ENCODE results near the gene GOLGA8R.
"Not testable (repeated sequence)": the region's sequence is repeated elsewhere in the genome, so short reads cannot be mapped to it uniquely, and the experiment has no call there.

GOLGA8R gene, protein sequence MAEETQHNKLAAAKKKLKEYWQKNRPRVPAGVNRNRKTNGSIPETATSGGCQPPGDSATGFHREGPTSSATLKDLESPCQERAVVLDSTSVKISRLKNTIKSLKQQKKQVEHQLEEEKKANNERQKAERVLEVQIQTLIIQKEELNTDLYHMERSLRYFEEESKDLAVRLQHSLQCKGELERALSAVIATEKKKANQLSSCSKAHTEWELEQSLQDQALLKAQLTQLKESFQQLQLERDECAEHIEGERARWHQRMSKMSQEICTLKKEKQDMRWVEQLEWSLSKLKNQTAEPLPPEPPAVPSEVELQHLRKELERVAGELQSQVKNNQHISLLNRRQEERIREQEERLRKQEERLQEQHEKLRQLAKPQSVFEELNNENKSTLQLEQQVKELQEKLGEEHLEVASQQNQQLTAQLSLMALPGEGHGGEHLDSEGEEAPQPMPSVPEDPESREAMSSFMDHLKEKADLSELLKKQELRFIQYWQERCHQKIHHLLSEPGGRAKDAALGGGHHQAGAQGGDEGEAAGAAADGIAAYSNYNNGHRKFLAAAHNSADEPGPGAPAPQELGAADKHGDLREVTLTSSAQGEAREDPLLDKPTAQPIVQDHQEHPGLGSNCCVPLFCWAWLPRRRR

DNA sequence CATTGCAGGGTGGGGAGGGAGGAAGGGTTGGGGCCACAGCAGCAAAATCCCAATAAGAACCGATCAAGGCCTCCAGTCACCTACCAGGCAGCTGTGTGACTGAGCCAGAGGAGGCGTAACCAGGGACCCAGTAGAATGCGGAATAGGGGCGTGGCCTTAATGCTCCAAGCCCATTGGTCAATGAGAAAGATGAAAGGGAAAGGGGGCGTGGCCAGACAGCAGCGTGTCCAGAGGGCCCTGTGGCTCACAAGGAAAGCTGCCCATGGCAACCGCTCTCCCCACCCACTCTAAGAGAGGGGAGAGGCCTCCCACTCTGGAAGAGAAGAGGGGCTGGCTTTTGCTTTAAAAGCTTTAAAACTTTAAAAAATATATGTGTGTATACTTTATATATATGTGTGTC is at the start of gene GOLGA8R:
Gene GOLGA8R, minus strand, starts transcription at position 101 of the 400 bp plus-strand sequence. Its CDS starts 98 bp downstream, at position 3.
- not testable (repeated sequence) for DNase-seq

DNA sequence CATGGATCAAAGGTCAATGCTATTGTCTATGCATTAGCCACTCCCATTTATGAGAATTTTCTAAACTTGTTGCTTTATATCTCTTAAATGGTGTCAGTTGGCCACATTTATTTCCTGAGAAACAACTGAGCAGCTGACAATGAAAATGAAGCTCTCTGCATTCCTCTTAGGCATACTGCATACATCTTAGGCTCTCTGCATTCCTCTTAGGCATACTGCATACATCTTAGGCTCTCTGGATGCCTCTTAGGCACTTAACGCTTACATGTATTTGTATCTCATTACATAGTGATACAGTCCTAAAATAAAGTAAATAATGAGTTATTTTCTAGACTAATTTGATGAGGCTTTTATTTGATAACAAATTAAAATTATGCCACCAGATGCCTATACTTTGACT is 49.8 kb upstream of the GOLGA8R start:
- DNase-seq: not testable (repeated sequence)

DNA sequence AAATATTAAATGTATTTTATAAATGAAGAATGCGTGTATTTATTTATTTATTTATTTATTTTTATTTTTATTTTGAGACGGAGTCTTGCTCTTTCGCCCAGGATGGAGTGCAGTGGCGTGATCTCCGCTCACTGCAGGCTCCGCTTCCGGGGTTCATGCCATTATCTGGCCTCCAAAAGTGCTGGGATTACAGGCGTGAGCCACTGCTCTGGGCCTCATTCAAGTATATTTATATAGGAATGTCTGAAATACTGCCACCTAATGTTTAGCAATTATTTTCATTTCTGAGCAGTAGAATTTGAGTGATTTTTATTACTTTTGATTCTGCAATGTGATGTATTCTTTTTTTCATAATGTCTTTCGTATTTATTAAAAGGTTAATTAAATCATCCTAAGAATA is 48.1 kb upstream of the GOLGA8R start:
- DNase-seq: not testable (repeated sequence)

DNA sequence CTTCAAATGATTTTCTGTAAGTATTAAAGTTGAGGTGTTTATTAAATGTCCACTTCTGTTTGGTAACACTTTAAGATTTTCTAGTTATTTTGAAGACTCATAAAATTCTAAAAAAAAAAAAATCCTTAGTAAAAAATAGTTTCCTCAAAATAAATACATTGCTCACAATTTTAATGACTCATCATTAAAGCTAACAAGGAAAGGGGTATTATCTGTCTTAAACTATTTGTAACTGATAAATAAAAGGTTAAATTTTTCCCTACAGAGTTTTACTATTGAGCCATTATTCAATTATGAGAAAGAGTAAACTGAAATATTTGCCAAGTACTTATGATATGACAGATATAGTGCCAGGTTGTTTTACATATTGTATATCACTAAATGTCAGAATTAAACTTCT is 38.6 kb upstream of the GOLGA8R start:
- DNase-seq: not testable (repeated sequence)

DNA sequence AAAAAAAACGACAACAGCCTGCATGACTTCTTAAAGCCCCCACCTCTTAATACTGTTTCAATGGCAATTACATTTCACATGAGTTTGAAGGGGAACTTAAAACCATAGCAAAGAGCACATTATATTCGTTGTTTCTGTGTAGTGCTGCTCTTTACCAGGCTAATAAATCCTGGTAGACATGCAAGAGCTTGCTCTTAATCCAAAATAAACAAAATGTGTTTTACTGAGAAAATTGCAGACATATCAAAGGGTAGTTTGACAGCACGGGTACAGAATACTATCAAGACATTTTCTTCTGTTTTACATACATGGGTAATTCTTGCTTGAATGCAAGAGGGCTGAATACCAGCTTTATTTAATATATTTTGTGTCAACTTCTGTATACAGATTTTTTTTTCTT is 24.3 kb upstream of the GOLGA8R start:
- not testable (repeated sequence) for DNase-seq

DNA sequence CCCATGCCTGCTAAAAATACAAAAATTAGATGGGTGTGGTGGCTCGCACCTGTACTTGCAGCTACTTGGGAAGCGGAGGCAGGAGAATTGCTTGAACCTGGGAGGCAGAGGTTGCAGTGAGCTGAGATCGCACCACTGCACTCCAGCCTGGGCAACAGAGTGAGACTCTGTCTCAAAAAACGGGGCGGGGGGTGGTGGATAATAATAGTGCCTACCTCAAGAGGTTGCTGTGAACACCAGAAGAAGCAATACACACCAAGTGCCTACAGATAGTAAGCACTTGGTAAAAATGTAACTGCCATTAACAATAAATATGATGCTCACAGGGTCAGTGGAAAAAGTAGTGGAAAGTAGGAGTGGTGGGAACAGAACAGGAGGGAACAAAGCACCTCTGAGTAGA is 21.8 kb upstream of the GOLGA8R start:
- DNase-seq: not testable (repeated sequence)

DNA sequence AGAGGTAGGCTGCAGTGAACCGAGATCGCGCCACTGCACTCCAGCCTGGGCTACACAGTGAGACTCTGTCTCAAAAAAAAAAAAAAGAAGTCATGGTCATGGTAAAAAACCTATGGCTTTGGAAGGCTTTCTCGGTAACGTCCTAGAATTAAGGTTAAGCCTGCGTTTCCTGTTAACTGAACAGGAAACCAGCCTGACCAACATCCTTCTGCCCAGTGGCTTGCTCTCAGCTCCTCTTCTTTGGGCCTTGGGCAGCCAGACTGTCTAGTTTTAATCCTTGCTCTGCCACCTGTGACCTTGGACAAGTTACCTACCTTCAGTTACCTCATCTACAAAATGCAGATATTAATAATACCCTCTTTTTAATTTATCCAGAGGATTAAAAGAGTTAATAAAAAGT is 6.7 kb upstream of the GOLGA8R start:
- DNase-seq: not testable (repeated sequence)

DNA sequence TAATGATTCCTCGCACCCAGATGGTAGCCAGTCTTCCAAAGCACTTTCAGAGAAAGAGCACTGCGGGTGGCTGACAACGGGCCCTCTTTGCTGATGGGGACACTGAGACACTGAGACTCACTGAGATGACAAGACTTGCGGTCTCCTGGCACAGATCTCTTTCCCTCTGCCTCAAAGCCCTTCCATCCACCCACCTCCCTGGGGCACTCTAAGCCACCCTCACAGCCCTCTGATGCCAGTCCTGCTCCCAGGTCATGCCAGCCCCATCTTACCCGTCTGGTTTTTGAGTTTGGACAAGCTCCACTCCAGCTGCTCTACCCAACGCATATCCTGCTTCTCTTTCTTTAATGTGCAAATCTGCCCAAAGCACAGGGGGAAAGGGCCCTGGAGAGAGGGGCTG is 6.4 kb downstream of the GOLGA8R start:
- DNase-seq: not testable (repeated sequence)

DNA sequence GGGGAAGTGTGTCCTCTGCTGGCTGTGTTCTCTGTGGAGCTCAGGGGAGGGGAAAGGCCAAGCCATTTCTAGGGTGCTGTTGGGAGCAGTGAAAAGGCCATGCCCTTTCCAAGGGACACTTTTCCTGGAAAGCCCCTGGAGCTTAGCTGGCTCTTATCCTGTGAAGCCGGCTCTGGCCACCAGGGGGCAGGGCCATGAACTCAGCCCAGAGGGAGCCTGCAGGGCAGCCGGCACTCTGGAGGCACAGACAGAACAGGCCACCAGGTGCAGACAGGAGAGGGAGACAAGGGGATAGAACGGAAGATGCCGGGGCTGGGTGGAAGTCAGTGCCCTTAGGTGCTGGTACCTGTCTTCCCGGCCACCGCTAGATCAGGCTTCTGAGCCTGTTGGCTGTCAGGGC is 15.1 kb downstream of the GOLGA8R start:
- DNase-seq: peak; percentile 69

DNA sequence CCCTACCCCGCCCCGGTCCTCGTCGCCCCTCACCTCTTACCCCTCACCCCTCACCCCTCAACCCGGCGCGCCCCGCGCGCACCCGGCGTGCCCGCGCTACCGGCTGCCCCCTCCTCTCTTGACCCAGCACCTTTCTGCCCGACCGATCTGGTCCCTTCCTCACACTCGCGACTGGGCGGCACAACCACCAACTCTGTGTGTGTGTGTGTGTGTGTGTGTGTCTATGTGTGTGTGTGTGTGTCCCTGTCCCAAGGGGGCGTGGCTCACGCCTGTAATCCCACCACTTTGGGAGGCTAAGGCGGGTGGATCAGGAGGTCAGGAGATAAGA is 20.4 kb downstream of the GOLGA8R start:
- not testable (repeated sequence) for DNase-seq

DNA sequence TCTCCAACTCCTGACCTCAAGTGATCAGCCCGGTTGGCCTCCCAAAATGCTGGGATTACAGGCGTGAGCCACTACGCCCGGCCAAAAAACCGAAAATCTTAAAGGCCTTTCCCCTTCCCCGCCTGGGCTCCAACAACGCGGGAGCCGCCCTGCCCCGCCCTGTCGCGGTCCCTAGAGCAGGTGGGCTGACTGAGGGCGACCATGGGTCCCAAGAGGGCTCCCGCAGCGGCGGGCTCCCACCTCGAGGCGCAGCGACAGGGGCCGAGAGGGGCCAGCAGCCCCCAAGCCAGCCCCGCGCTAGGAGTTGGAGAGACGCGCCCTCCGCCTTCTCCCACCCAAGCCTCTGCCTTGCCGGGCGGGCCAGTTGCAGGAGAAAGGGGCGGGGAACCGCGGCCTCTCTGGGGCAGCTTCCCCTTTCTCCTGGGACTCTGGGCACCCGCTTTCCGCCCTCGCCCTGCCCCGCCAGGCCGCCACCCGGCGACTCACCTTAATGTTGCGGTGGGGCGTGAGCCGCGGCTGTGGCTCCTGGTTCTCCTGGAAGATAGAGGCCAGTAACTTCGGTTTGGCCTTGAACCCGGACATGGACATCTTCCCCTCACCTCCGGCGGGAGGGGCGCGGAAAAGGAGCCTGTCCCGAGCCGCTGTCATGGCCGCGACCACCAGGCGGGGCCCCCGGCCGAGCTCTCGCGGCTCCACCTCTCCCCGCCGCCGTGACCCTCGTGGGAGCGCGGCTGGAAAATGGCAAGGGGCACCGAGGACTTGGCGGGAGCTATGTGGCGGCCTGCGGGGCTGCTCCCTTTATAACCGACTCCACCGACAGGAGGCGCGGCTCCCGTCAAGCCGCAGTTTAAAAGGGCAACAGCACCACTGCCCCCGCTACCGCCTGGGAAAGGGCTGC is 21.0 kb downstream of the GOLGA8R start, which contains the start of gene CHRFAM7A:
Gene CHRFAM7A, minus strand, starts transcription at position 775 of the 898 bp plus-strand sequence. CDS start 10,189 bp downstream, outside the sequence.
- not testable (repeated sequence) for DNase-seq

DNA sequence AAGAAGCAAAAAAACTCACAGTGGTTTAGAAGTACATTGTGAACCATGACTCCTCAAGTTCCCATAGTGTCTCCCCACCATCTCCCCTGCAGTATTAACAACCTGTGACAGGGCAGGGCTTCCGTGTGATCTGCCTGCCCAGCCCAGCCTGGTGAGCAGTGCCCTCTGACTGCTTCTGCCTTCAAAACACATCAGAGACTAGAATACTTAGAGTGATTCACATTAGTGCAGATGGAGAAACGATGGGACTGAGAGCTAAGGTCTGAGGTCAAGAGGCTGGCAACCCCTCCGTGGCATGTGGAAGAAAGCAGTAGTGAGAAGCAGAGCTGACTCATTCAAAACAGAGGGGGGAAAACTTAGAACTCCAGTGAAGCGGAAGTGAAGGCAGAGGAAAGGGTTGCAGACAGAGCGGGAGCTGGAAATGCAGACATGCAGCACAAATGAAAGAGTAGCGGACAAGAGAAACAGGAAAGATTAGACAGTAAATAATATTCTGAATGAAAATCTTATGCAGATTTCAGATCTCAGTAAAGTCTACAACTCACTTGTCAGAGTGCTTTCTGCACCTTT is 27.7 kb downstream of the GOLGA8R start:
- not testable (repeated sequence) for DNase-seq

DNA sequence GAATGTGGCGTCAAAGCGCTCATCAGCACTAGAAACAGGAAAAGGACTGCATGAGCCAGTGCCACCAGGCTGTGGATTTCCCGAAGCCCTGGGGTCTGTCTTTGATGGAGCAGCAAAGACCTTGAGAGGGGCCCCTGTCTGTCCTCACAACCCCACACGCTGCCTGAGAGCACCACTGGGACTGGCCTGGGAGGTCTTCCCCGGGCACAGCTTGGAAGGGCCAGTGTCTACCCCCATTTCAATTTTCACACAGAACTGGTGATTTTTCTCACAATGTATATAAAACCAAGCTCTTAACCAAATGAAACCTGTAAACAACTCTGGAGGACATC is 37.0 kb downstream of the GOLGA8R start:
- DNase-seq: not testable (repeated sequence)

DNA sequence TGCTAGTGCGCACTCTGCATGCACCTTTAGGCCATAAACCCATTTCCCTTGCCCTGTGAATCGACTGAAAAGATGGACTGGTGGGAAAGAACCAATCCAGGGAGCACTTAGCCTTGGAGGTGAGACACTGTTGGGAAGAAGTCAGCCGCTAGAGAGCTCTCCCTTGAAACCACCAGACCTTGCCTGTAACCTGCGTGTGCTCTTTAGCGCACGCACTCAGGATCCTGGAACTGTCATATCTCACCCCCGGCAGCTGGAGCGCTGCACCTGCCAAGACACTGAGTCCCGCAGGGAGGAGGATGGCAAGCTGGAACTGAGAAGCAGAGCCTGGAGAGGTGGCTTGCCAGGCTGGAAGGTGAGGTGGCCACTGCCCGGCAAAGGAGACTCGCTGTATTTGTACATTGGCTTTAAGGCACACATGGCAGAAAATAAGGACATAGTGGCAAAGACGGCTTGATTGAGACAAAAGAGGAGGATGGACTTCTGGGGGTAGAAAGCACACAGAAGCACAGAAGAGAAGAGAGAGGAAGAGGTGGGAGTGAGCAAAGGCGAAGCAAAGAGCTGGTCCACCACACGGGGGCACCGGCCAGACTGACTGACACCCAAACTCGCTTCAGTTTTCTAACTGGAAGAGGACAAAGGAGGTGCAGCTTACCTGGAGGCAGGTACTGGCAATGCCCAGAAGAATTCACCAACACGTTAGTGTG is 37.5 kb downstream of the GOLGA8R start:
- not testable (repeated sequence) for DNase-seq

DNA sequence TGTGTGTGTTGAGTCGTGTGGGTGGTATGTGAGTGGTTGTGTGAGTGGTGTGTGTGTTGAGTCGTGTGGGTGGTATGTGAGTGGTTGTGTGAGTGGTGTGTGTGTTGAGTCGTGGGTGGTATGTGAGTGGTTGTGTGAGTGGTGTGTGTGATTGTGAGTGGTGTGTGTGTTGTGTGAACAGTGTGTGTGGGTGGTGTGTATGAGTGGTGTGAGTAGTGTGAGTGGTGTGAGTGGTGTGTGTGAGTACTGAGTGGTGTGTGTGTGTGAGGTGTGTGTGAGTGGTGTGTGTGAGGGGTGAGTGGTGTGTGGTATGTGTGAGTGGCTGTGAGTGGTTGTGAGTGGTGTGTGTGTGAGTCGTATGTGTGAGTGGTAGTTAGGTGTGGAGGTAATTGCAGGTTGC is 38.2 kb downstream of the GOLGA8R start:
- not testable (repeated sequence) for DNase-seq

DNA sequence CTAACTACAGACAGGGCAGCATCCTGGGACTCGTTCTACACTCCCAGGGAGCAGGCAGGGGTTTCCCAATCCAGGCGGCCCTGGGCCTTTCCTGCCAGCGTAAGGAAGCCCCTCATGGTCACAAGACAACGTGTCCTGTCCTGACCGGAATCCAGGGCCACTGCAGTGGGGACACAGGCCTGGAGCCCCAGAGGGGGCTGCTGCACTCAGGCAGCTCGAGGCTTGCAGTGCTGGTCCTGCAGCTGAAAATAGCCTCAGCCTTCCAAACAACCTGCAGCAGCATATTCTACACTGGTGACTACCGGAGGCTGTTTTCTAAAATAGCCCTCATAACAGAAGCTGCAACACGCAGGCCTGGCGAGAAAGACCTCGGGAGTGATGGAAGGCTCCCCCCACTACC is 39.2 kb downstream of the GOLGA8R start:
- DNase-seq: not testable (repeated sequence)

DNA sequence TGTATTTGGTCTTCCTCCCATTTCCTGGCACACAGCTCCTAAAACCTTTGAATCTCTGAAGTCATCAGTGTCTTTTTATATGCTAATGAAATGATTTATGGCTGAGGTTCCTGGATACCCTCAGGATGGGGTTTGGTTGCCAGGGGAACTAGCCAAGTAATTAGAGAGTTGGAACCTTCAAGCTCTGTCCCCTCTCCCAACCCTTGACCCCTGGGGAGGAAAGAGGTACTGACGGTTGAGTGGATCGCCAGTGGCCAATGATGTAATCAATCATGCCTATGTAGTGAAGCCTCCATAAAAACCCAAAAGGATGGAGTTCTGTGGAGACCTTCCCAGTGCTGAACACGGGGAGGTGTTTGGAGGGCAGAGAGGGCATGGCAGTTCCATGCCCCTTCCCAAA is 45.8 kb downstream of the GOLGA8R start:
- not testable (repeated sequence) for DNase-seq

DNA sequence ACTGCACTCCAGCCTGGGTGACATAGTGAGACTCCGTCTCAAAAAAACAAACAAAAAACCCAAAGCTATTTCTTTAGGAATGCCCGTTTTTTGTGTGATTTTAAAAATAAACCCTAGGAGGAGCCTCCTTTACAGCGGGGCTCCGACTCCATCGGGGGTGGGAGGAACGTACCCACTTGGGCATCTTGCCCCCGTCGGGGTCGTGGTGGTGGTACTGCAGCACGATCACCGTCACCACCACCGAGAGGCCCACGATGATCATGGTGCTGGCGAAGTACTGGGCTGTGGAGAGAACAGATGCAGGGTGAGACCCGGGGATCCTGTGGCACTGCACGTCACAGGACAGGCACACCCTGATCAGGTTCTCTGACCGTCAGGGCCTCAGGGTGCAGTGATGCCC is 46.8 kb downstream of the GOLGA8R start:
- not testable (repeated sequence) for DNase-seq

DNA sequence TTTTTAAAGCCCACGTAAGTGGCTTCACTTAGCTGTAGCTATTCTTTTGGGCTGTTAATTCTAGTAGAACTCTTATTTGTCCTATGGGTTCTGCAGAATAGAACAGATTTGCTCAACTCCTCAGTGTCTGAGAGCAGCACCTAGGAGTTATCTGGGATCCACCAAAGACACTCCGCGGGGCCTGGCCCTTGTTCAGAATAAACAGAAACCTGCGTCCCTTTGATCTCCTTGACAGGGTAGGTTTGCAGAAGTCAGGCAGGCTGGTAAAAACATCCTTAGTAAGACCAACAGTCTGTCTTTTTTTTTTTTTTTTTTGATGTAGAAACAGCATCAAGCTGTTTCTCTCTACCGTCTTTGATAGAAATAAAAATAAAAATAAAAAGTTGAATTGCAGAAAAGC is 52.7 kb downstream of the GOLGA8R start:
- not testable (repeated sequence) for DNase-seq

DNA sequence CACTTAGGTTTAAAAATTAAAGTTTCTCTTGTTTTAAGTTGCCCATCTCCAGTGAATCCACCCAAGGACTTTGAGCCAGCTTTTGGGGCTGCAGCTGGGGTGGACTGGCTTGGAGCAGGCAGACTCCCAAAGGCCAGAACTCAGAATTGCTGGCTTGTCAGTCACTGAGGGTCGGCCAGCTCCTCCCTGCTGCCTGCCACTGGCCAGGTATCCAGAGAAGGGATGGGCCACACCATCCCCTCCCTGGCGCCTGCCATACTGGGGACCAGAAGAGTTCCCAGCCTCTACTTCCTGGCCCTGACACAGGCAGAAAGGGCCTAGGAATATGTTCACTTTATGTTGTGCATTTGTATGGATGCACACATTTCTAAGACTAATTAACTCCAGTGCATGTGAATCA is 53.1 kb downstream of the GOLGA8R start:
- DNase-seq: not testable (repeated sequence)

DNA sequence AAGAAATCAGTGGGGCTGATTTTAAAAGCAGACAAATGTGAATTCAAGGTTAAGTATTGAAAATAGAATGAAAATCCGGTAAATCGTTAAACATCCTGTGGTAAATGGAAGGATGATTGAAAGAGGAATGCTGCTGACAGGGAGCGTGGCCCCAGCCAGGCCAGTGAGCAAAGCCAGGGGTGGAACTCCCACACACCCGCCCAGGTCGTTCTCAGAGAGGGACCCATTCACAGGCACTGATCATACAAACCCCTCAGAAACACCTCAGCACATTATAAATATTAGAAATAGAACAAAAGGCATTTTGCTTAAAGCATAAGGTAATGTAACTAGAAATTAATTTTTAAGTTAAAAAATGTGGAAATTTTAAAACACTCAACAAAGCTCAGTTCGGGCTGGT is 59.0 kb downstream of the GOLGA8R start:
- not testable (repeated sequence) for DNase-seq

Data from stimulated activated CD4-positive, alpha-beta T cell treated with anti-CD3 and anti-CD28 coated beads, Interleukin-4, amount 100 ng/mL, for 24 hours (primary cell).